GM23338 (cell line): ENCODE measurements around the gene TRIOBP.

ENCODE experiments used
- CTCF ChIP-seq, 2 experiments: fragments of 200-600 bp in 1 of 2; sonication (generic) in 1 of 2; conservative IDR thresholded peaks; 2 replicates each; pipeline versions ENCODE4 v1.5.1 to v1.6.1; 2016 to 2017; ENCODE audit warnings: antibody characterized with exemption in 2 of 2, low read depth in 2 of 2, mild to moderate bottlenecking in 2 of 2, moderate library complexity in 1 of 2
- EZH2 ChIP-seq: fragments of 200-600 bp; sonication (generic); IDR thresholded peaks from one replicate; pipeline ENCODE4 v1.8.0; 2017; ENCODE audit warnings: antibody characterized with exemption, mild to moderate bottlenecking, low read depth; ENCODE audit not compliant: unreplicated experiment
- NANOG ChIP-seq: IDR thresholded peaks from 2 replicates; pipeline ENCODE4 v1.6.1; 2016; ENCODE audit warnings: antibody characterized with exemption, borderline replicate concordance
- POLR2AphosphoS5 ChIP-seq: IDR thresholded peaks from 2 replicates; pipeline ENCODE4 v1.6.1; 2016; ENCODE audit warnings: antibody characterized with exemption, low read depth

- TF ChIP-seq CTCF (conservative IDR thresholded peaks at IDR 0.05; ENCODE audit: low read depth in 2 of 2) (no peak), EZH2 (no peak), POLR2AphosphoS5 (no peak), NANOG (no peak)
These were observed 79.8 kb downstream of the TRIOBP start for GRCh38 chr22:37776639-37777005.
